Measurements from ENCODE around the gene PDE6H.

- TF ChIP-seq CBX3 (IDR thresholded peaks at IDR 0.05; ENCODE audit: borderline replicate concordance, low read depth) = no peak
- no peak for TF ChIP-seq NFIC (IDR thresholded peaks at IDR 0.05; ENCODE audit: low read depth, low read length)
- TF ChIP-seq CTCF (IDR thresholded peaks at IDR 0.05 in 2 of 3, conservative IDR thresholded peaks at IDR 0.05 in 1 of 3; ENCODE audit: control insufficient read depth in 2 of 3, extremely low read depth in 1 of 3, insufficient read depth in 1 of 3, low read depth in 3 of 3, low read length in 3 of 3) = no peak
- no peak for TF ChIP-seq POLR2A (IDR thresholded peaks at IDR 0.05; ENCODE audit: low read depth, low read length)
Observed at GRCh38 chr12:14959463-14959862, 13.4 kb upstream of the PDE6H start.
